ENCODE data around the gene TCL1B. TPM values are rescaled to one million over a fixed set of nuclear protein-coding genes. Genes with fewer than 3 reads are reported as not detected.

Gene TCL1B
- total and polyA plus RNA-seq, 2 of the 13 experiments (the other 11 are each of a cell fraction or from before 2014, with no cell fraction given), result not detected

GRCh38 chr14:95713596-95714371, 27.6 kb downstream of the TCL1B start, which contains the start of gene TCL1A:
Gene TCL1A (minus strand): TSS chr14:95714125. CDS start chr14:95714066, 59 bp downstream.
- intact Hi-C loops (cut with micrococcal nuclease; ENCODE audit: unreplicated experiment), result no loop called here
- no peak within 1 kb of the TSS for H2AFZ ChIP-seq (ENCODE audit: low read length)
- no peaks in the 10 kb centered on the region for H4K20me1 ChIP-seq (ENCODE audit: insufficient read depth, low read length)
- ChIA-PET CTCF (ENCODE audit: low intra/inter-chr PET ratio, low total read pairs) (no interaction called here), POLR2A (no interaction called here)
- in situ Hi-C loops (cut with HindIII; ENCODE audit: extremely low pct_ligation_motif_present, low pct_unique_long_range_greater_than_20kb), result no loop called here
- no peaks in the 10 kb centered on the region for H3K79me2 ChIP-seq (ENCODE audit: insufficient read depth, low read length)
- H3K36me3 ChIP-seq (replicated peaks in 1 of 2; ENCODE audit: control insufficient read depth in 1 of 2, insufficient read depth in 2 of 2, low read length in 2 of 2), result no peaks in the 10 kb centered on the region
- FAIRE-seq (no peak), ATAC-seq (peak; percentile 55; the same call in 2 of the 3 replicates), DNase-seq (ENCODE audit: low spot score) (no peak)
- WGBS (ENCODE audit: low lambda C conversion rate), result 39% methylated on average over 13 of the region's 47 CpGs
- H3K9me3 ChIP-seq (ENCODE audit: low read length), result no peaks in the 10 kb centered on the region
- H3K4me3 ChIP-seq (replicated peaks in 1 of 3; ENCODE audit: insufficient read depth in 1 of 3, low read depth in 2 of 3, low read length in 3 of 3), result no peak within 1 kb of the TSS
- no peak within 1 kb of the TSS for H3K9ac ChIP-seq (ENCODE audit: insufficient read depth, low read depth, low read length)
- no TSS peak for BruUV-seq (replicated peaks)
- no peaks in the 10 kb centered on the region for H3K4me1 ChIP-seq (ENCODE audit: insufficient read depth, low read length)
- TF ChIP-seq CTCF (CRISPR knock-in tag; IDR thresholded peaks at IDR 0.05) (peak; percentile 29), ZNF253 (CRISPR knock-in tag; IDR thresholded peaks at IDR 0.05; ENCODE audit: borderline replicate concordance) (no peak)
- H3K27ac ChIP-seq (ENCODE audit: extremely low read length, insufficient read depth, low read length), result no peak within 1 kb of the TSS
- H3K27me3 ChIP-seq (ENCODE audit: control insufficient read depth in 1 of 2, insufficient read depth in 2 of 2, low read length in 2 of 2), result peaks cover 9 to 47% of the 10 kb centered on the region in 2 experiments
- H3K4me2 ChIP-seq (ENCODE audit: low read depth, low read length), result no peak within 1 kb of the TSS

- no peak overlapping the region for H3K4me3 ChIP-seq (replicated peaks in 1 of 3; ENCODE audit: insufficient read depth in 1 of 3, low read depth in 2 of 3, low read length in 3 of 3)
- POLR2A ChIA-PET, result no interaction called here
- DNase-seq (ENCODE audit: low spot score) (no peak), FAIRE-seq (no peak), ATAC-seq (no peak)
- H4K20me1 ChIP-seq (ENCODE audit: insufficient read depth, low read length), result no peaks in the 10 kb centered on the region
- no peaks in the 10 kb centered on the region for H3K36me3 ChIP-seq (replicated peaks in 1 of 2; ENCODE audit: control insufficient read depth in 1 of 2, insufficient read depth in 2 of 2, low read length in 2 of 2)
- H2AFZ ChIP-seq (ENCODE audit: low read length), result no peak overlapping the region
- CTCF ChIA-PET (ENCODE audit: low intra/inter-chr PET ratio, low total read pairs), result no interaction called here
- H3K27me3 ChIP-seq (ENCODE audit: control insufficient read depth in 1 of 2, insufficient read depth in 2 of 2, low read length in 2 of 2), result peaks cover 0 to 4% of the 10 kb centered on the region in 2 experiments; a peak in 1 of 5 replicates
- 8% methylated on average over 1 of the region's 1 CpG for WGBS (ENCODE audit: low lambda C conversion rate)
- no peaks in the 10 kb centered on the region for H3K4me1 ChIP-seq (ENCODE audit: insufficient read depth, low read length)
- H3K4me2 ChIP-seq (ENCODE audit: low read depth, low read length), result no peak overlapping the region
- no peaks in the 10 kb centered on the region for H3K9me3 ChIP-seq (ENCODE audit: low read length)
- H3K27ac ChIP-seq (ENCODE audit: extremely low read length, insufficient read depth, low read length), result no peak overlapping the region
- no TSS peak for BruUV-seq (replicated peaks)
- intact Hi-C loops (cut with micrococcal nuclease; ENCODE audit: unreplicated experiment) (no loop called here), in situ Hi-C loops (cut with HindIII; ENCODE audit: extremely low pct_ligation_motif_present, low pct_unique_long_range_greater_than_20kb) (no loop called here)
- no peak overlapping the region for H3K9ac ChIP-seq (ENCODE audit: insufficient read depth, low read depth, low read length)
- H3K79me2 ChIP-seq (ENCODE audit: insufficient read depth, low read length), result no peaks in the 10 kb centered on the region
- no peak for TF ChIP-seq THAP11 (CRISPR knock-in tag; IDR thresholded peaks at IDR 0.05)
- TF ChIP-seq BHLHE40 (IDR thresholded peaks at IDR 0.05; ENCODE audit: low read length), result no peak
- TF ChIP-seq POLR2AphosphoS5 (IDR thresholded peaks at IDR 0.05; ENCODE audit: low read depth, low read length), result no peak
- no peak for TF ChIP-seq EED (CRISPR knock-in tag; IDR thresholded peaks at IDR 0.05)
- TF ChIP-seq ZNF276 (CRISPR knock-in tag; IDR thresholded peaks at IDR 0.05; ENCODE audit: low read depth), result no peak
- TF ChIP-seq UBTF (CRISPR knock-in tag; IDR thresholded peaks at IDR 0.05), result no peak
- no peak for TF ChIP-seq SMARCC2 (IDR thresholded peaks at IDR 0.05)
Observed at GRCh38 chr14:95722525-95723190, 36.4 kb downstream of the TCL1B start.
